OCI-LY1 (cell line): Measurements from ENCODE around the gene TKTL2.
"Not testable (repeated sequence)": the region's sequence is repeated elsewhere in the genome, so short reads cannot be mapped to it uniquely, and the experiment has no call there.

Experiments used
- H2AFZ ChIP-seq: fragments of 200-600 bp; sonication (generic), shearing (Covaris generic); 2 replicates; pipeline ENCODE4 v1.6.0; 2014; ENCODE audit warnings: antibody characterized with exemption, mild to moderate bottlenecking, low read length
- H3F3A ChIP-seq: fragments of 200-600 bp; sonication (generic), shearing (Covaris generic); 2 replicates; pipeline ENCODE4 v1.6.0; 2014; ENCODE audit warnings: mild to moderate bottlenecking, antibody characterized with exemption, low read length, moderate library complexity; ENCODE audit not compliant: insufficient read depth
- H3K27ac ChIP-seq: fragments of 200-600 bp; sonication (generic); 2 replicates; pipeline ENCODE4 v1.5.1; 2014; ENCODE audit warnings: low read length, mixed run types, mild to moderate bottlenecking, low read depth; ENCODE audit not compliant: poor library complexity, severe bottlenecking
- H3K27me3 ChIP-seq: fragments of 200-600 bp; sonication (generic); 2 replicates; pipeline ENCODE4 v1.6.0; 2014; ENCODE audit warnings: antibody characterized with exemption, mild to moderate bottlenecking, low read length, moderate library complexity; ENCODE audit not compliant: insufficient read depth
- H3K36me3 ChIP-seq: fragments of 200-600 bp; sonication (generic); 2 replicates; pipeline ENCODE4 v1.6.1; 2014; ENCODE audit warnings: mild to moderate bottlenecking, antibody characterized with exemption, low read length, moderate library complexity, mixed read lengths; ENCODE audit not compliant: insufficient read depth
- H3K4me1 ChIP-seq: fragments of 200-600 bp; sonication (generic); 2 replicates; pipeline ENCODE4 v1.5.1; 2014; ENCODE audit warnings: mild to moderate bottlenecking, low read length, moderate library complexity; ENCODE audit not compliant: insufficient read depth, severe bottlenecking
- H3K4me2 ChIP-seq: fragments of 200-600 bp; sonication (generic), shearing (Covaris generic); 2 replicates; pipeline ENCODE4 v1.6.1; 2014; ENCODE audit warnings: low read length
- H3K4me3 ChIP-seq: fragments of 200-600 bp; sonication (generic); 2 replicates; pipeline ENCODE4 v1.5.1; 2014; ENCODE audit warnings: low read length, low read depth, mild to moderate bottlenecking, mixed read lengths; ENCODE audit not compliant: poor library complexity, severe bottlenecking
- H3K79me2 ChIP-seq: fragments of 200-600 bp; shearing (Covaris generic); 2 replicates; pipeline ENCODE4 v1.6.1; 2016; ENCODE audit warnings: mixed run types, low read length, mixed read lengths; ENCODE audit not compliant: insufficient read depth
- H3K9ac ChIP-seq: fragments of 200-600 bp; sonication (generic), shearing (Covaris generic); 2 replicates; pipeline ENCODE4 v1.6.1; 2014; ENCODE audit warnings: mild to moderate bottlenecking, low read length, mixed read lengths
- H3K9me2 ChIP-seq: fragments of 200-600 bp; sonication (generic), shearing (Covaris generic); 2 replicates; pipeline ENCODE4 v1.6.1; 2014; ENCODE audit warnings: low read depth, mild to moderate bottlenecking, low read length, mixed read lengths
- H3K9me3 ChIP-seq: fragments of 200-600 bp; shearing (Covaris generic); 2 replicates; pipeline ENCODE4 v1.6.1; 2014; ENCODE audit warnings: low read length, mixed read lengths
- H4K20me1 ChIP-seq: fragments of 200-600 bp; sonication (generic), shearing (Covaris generic); 2 replicates; pipeline ENCODE4 v1.6.0; 2016; ENCODE audit warnings: mild to moderate bottlenecking, low read length; ENCODE audit not compliant: insufficient read depth
- CTCF ChIP-seq: fragments of 200-600 bp; sonication (generic), shearing (Covaris generic); IDR thresholded peaks from 2 replicates; pipeline ENCODE4 v1.5.1; 2017; ENCODE audit warnings: mild to moderate bottlenecking, antibody characterized with exemption, low read length, moderate library complexity, mixed read lengths
- EZH2 ChIP-seq: fragments of 200-600 bp; sonication (generic), shearing (Covaris generic); IDR thresholded peaks from 2 replicates; pipeline ENCODE4 v1.8.0; 2017; ENCODE audit warnings: borderline replicate concordance, mixed run types, mild to moderate bottlenecking, antibody characterized with exemption, low read length, moderate library complexity, mixed read lengths

TKTL2 gene

GRCh38 chr4:163462556-163462955 lies 11.0 kb downstream of the TKTL2 start:
- no peak overlapping the region for H2AFZ ChIP-seq
- no peaks in the 10 kb centered on the region for H3K4me1 ChIP-seq
- H3K9me2 ChIP-seq: no peaks in the 10 kb centered on the region
- no peaks in the 10 kb centered on the region for H4K20me1 ChIP-seq
- no peaks in the 10 kb centered on the region for H3K9me3 ChIP-seq
- H3F3A ChIP-seq: no peaks in the 10 kb centered on the region
- H3K4me3 ChIP-seq: no peak overlapping the region
- no peak overlapping the region for H3K4me2 ChIP-seq
- H3K9ac ChIP-seq: no peak overlapping the region
- no peaks in the 10 kb centered on the region for H3K36me3 ChIP-seq
- H3K27me3 ChIP-seq: no peaks in the 10 kb centered on the region
- TF ChIP-seq EZH2 (no peak), CTCF (no peak)
- H3K27ac ChIP-seq: no peak overlapping the region
- H3K79me2 ChIP-seq: no peaks in the 10 kb centered on the region

GRCh38 chr4:163448540-163449203 lies 24.9 kb downstream of the TKTL2 start:
- Histone ChIP-seq H3K4me3 (no peak overlapping the region), H3K27ac (no peak overlapping the region), H3K4me2 (no peak overlapping the region), H4K20me1 (no peaks in the 10 kb centered on the region), H3K4me1 (no peaks in the 10 kb centered on the region), H3K9me3 (no peaks in the 10 kb centered on the region), H2AFZ (no peak overlapping the region), H3K27me3 (no peaks in the 10 kb centered on the region), H3K9me2 (no peaks in the 10 kb centered on the region), H3K9ac (no peak overlapping the region), H3K36me3 (no peaks in the 10 kb centered on the region), H3K79me2 (no peaks in the 10 kb centered on the region), H3F3A (no peaks in the 10 kb centered on the region)
- TF ChIP-seq EZH2 (no peak), CTCF (no peak)

GRCh38 chr4:163447481-163447880 lies 26.1 kb downstream of the TKTL2 start:
- Histone ChIP-seq H3K27ac (no peak overlapping the region), H3K4me3 (no peak overlapping the region), H4K20me1 (no peaks in the 10 kb centered on the region), H3K27me3 (no peaks in the 10 kb centered on the region), H3K9ac (no peak overlapping the region), H3K9me3 (no peaks in the 10 kb centered on the region), H3K79me2 (no peaks in the 10 kb centered on the region), H3K36me3 (no peaks in the 10 kb centered on the region), H3K9me2 (no peaks in the 10 kb centered on the region), H2AFZ (no peak overlapping the region), H3F3A (no peaks in the 10 kb centered on the region), H3K4me2 (no peak overlapping the region), H3K4me1 (no peaks in the 10 kb centered on the region)
- TF ChIP-seq CTCF (no peak), EZH2 (no peak)

GRCh38 chr4:163447023-163447422 lies 26.5 kb downstream of the TKTL2 start:
- H3K9me2 ChIP-seq, H3K27ac ChIP-seq, H3K4me3 ChIP-seq, H3K36me3 ChIP-seq, H3K4me1 ChIP-seq, H3K79me2 ChIP-seq, H4K20me1 ChIP-seq, H3F3A ChIP-seq, H3K4me2 ChIP-seq, H3K9me3 ChIP-seq, H2AFZ ChIP-seq, H3K27me3 ChIP-seq, H3K9ac ChIP-seq: not testable (repeated sequence)
